Mesodermal cell (in vitro differentiated cells): ENCODE measurements around the gene GABBR1.
"Not testable (repeated sequence)": the region's sequence is repeated elsewhere in the genome, so short reads cannot be mapped to it uniquely, and the experiment has no call there.

ENCODE experiments used
- H3K27ac ChIP-seq: 2 replicates; pipeline ENCODE4 v1.7.0; 2013; ENCODE audit warnings: mild to moderate bottlenecking, low read depth, low read length, moderate library complexity; ENCODE audit not compliant: severe bottlenecking
- H3K36me3 ChIP-seq: 2 replicates; pipeline ENCODE4 v1.7.1; 2013; ENCODE audit warnings: mild to moderate bottlenecking, low read length, moderate library complexity; ENCODE audit not compliant: control insufficient read depth, insufficient read depth
- H3K4me1 ChIP-seq: one replicate; pipeline ENCODE4 v1.7.1; 2013; ENCODE audit warnings: mild to moderate bottlenecking, low read length; ENCODE audit not compliant: insufficient read depth, control insufficient read depth, poor library complexity, severe bottlenecking
- H3K4me3 ChIP-seq: 2 replicates; pipeline ENCODE4 v1.7.0; 2013; ENCODE audit warnings: low read length, control low read depth, mild to moderate bottlenecking; ENCODE audit not compliant: insufficient read depth, poor library complexity, severe bottlenecking; ENCODE audit errors: extremely low read depth
- H3K9me3 ChIP-seq: 2 replicates; pipeline ENCODE4 v1.7.1; 2013; ENCODE audit warnings: mild to moderate bottlenecking, low read length, moderate library complexity; ENCODE audit not compliant: control insufficient read depth
- WGBS, 2 experiments: methylation state at CpG; one replicate each; pipeline ENCODE4 v1.1.5; 2013; ENCODE audit warnings: missing lambda C conversion rate in 2 of 2; ENCODE audit not compliant: insufficient coverage in 2 of 2; 5-methylcytosine and 5-hydroxymethylcytosine counted together

GABBR1 gene

DNA sequence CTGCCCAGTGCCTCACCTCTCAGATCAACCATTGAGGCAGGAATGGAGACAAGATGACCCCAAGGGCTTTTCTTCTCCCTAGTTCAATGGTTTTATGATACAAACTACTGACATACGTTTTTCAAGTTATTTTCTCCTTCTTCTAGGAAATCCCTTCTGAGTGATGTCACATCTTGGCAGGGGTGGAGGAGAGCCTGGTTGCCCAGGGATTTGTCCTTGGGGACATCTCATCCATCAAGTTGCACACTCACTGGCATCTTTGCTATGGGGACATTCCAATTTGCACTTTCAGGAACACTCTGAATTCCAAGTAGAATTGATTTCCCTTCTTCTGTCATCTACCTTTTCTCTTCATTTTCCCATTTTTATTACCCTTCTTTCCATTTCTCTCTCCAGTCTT is 38.0 kb upstream of the GABBR1 start:
- H3K36me3 ChIP-seq, result no peaks in the 10 kb centered on the region
- H3K9me3 ChIP-seq, result no peaks in the 10 kb centered on the region
- H3K4me3 ChIP-seq, result no peak overlapping the region
- no CpG with 5 or more reads among the region's 1 CpG for WGBS, 2 experiments
- no peak overlapping the region for H3K27ac ChIP-seq
- peaks cover 16% of the 10 kb centered on the region for H3K4me1 ChIP-seq

DNA sequence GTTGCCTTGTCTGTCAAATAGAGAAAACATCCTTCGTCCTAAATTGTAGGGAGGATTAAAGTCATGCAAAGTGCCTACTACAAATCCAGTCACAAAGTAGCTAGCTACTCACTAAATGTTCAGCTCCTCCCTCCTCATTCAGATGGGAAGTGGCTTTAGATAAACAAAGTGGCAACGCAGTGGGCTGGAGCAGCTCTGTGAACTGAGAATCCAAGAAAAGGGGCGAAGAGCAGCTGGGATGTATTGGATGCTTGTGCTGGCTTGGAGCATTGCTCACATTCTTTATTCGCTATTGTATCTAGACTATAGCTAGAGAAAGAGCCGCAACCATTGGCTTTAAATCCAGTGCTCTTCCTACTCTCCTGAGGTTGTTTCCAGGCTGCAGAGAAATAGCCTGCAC is 34.2 kb upstream of the GABBR1 start:
- H3K27ac ChIP-seq, result no peak overlapping the region
- 10% methylated on average over 2 of the region's 5 CpGs; no CpG with 5 or more reads in 1 of the 2 experiments for WGBS, 2 experiments
- H3K4me3 ChIP-seq, result no peak overlapping the region

DNA sequence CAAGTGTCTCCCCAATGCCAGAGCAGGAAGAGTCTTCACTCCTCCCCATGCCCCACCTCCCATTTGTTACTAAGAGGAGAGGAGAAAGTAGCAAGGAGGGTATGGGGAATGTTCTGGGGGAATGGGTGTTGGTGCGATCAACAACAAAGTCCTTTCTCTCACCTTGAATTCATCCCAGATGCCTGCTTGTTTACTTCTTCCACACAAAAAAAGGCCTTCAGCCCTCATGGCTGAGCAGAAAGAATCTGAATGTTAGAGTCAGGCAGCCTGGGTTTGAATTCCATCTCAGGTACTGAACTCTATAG is 33.8 kb upstream of the GABBR1 start:
- Histone ChIP-seq H3K27ac (no peak overlapping the region), H3K36me3 (no peaks in the 10 kb centered on the region)
- no CpG with 5 or more reads among the region's 1 CpG for WGBS, 2 experiments

More for the DNA sequence above, 34.2 kb upstream of the GABBR1 start:
- Histone ChIP-seq H3K36me3 (no peaks in the 10 kb centered on the region), H3K4me1 (peaks cover 20% of the 10 kb centered on the region), H3K9me3 (no peaks in the 10 kb centered on the region)

GRCh38 chr6:29665942-29666825 is 33.2 kb upstream of the GABBR1 start:
- H3K36me3 ChIP-seq, result no peaks in the 10 kb centered on the region
- H3K27ac ChIP-seq, result no peak overlapping the region
- 24 to 32% methylated on average over 2 to 3 of the region's 8 CpGs for WGBS, 2 experiments
- H3K4me3 ChIP-seq, result no peak overlapping the region
- H3K4me1 ChIP-seq, result peaks cover 20% of the 10 kb centered on the region
- no peaks in the 10 kb centered on the region for H3K9me3 ChIP-seq

More for the DNA sequence above, 33.8 kb upstream of the GABBR1 start:
- no peak overlapping the region for H3K4me3 ChIP-seq
- H3K4me1 ChIP-seq, result peaks cover 20% of the 10 kb centered on the region
- no peaks in the 10 kb centered on the region for H3K9me3 ChIP-seq

DNA sequence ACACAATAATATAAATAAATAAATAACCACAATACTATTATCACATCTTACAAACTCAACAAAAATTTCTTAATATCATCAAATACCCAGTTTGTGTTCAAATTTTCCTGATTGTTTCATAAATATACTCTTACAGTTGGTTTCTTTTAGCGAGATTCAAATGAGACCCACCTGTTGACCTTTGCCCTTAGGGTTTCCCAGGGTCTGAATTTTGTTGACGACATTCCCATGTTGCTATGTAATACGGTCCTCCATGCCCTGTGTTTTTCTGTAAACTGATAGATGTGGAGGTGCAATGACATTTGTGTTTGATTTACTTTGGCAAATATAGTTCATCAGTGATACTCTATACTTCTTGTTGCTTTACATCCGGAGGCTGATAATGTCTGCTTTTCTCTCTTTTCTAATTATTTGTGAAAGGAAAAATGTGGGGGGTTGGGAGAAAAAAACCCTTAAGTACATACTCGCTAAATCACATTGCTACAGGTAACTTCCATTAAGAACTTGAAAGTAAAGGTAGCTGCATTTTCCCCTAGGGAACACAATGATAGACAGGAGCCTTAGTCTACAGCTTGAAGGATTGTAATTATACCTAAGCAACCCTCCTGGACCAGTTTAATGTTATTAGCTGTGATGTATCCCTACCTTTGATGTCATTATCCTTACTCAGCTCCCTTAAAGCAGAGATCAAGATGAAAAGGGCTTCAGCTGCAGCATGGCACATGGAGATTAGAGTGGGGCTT is 30.5 kb upstream of the GABBR1 start:
- H3K27ac ChIP-seq, result no peak overlapping the region
- H3K9me3 ChIP-seq, result no peaks in the 10 kb centered on the region
- 63% methylated on average over 2 of the region's 5 CpGs; no CpG with 5 or more reads in 1 of the 2 experiments for WGBS, 2 experiments
- no peaks in the 10 kb centered on the region for H3K36me3 ChIP-seq
- H3K4me1 ChIP-seq, result peaks cover 19% of the 10 kb centered on the region
- no peak overlapping the region for H3K4me3 ChIP-seq

DNA sequence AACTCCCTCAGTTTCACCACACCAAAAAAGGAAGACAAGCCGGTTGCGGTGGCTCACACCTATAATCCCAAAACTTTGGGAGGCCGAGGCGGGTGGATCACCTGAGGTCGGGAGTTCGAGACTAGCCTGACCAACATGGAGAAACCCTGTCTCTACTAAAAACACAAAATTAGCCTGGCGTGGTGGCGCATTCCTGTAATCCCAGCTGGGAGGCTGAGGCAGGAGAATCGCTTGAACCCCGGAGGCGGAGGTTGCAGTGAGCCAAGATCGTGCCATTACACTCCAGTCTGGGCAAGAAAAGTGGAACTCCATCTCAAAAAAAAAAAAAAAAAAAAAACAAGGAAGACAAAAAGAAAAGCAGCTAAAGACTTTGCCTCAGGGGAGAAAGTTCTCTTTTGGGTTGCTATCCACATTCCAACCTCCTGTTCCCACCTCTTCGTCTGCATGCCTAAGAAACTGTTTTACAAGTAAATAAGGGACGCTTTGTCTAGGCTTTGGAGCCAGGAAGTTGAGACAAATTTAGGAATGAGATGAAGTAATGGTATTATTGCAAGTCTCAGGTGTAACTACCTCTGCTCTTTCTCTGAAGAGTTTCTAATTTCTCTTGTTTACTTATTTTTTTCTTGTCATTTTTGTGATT is 28.6 kb upstream of the GABBR1 start:
- not testable (repeated sequence) for H3K4me3 ChIP-seq, H3K27ac ChIP-seq, H3K36me3 ChIP-seq, H3K9me3 ChIP-seq
- H3K4me1 ChIP-seq, result peaks cover 14% of the 10 kb centered on the region
- 30 to 46% methylated on average over 4 to 11 of the region's 14 CpGs for WGBS, 2 experiments

DNA sequence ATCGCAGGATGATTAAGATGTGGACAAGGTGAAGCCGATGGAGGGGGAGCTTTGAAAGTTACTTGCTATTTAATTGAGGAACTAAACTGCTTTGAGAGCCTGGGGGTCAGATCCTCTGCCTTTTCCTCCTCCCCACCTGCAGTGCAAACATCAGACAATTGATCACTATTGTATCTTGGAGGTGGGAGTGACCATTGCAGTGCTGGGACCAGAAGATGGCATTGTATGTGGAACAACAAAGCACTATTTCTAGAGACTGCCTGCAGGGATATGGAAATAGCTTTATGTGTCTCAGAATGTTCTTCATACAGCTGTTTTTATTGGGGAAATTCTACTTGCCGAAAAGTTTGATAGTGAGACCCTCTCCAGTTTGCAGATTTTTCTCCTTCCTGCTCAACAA is 28.1 kb upstream of the GABBR1 start:
- Histone ChIP-seq H3K4me3 (no peak overlapping the region), H3K9me3 (no peaks in the 10 kb centered on the region), H3K4me1 (peaks cover 13% of the 10 kb centered on the region), H3K27ac (no peak overlapping the region), H3K36me3 (no peaks in the 10 kb centered on the region)
- 81 to 92% methylated on average over 2 of the region's 3 CpGs for WGBS, 2 experiments

- no peak within 1 kb of the TSS for H3K4me3 ChIP-seq
- 86 to 91% methylated on average over 3 to 4 of the region's 4 CpGs for WGBS, 2 experiments
Observed at GRCh38 chr6:29656798-29657197, 23.8 kb upstream of the GABBR1 start, which contains the start of gene MOG. Gene MOG, plus strand, starts transcription at chr6:29657092. Its CDS starts 118 bp downstream, at chr6:29657210.

DNA sequence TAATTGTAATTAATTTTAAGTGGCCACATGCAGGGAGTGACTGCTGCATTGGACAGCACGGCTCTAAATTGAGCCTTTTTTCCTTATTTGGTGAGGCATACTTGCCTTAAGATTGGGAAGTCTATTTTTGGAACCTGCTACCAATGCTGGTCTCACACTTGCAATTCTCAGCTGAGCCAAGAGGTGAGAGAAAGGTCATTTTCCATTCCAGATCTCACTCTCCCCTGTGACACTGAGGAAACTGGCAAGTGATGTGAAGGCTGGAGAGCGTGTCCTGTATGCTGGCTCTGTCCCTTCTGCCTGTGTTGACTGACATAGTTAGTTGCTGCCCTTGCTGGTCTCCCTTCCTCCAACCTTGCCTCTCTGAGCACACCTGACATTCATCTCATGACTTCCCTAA is 23.2 kb upstream of the GABBR1 start:
- Histone ChIP-seq H3K36me3 (no peaks in the 10 kb centered on the region), H3K9me3 (no peaks in the 10 kb centered on the region), H3K4me1 (peaks cover 9% of the 10 kb centered on the region), H3K27ac (no peak overlapping the region), H3K4me3 (no peak overlapping the region)
- 78 to 82% methylated on average over 1 of the region's 2 CpGs for WGBS, 2 experiments

More at GRCh38 chr6:29656798-29657197, 23.8 kb upstream of the GABBR1 start, which contains the start of gene MOG:
- H3K4me1 ChIP-seq, result peaks cover 9% of the 10 kb centered on the region
- no peak within 1 kb of the TSS for H3K27ac ChIP-seq
- no peaks in the 10 kb centered on the region for H3K36me3 ChIP-seq
- no peaks in the 10 kb centered on the region for H3K9me3 ChIP-seq

- Histone ChIP-seq H3K27ac (no peak overlapping the region), H3K9me3 (no peaks in the 10 kb centered on the region), H3K4me1 (peaks cover 9% of the 10 kb centered on the region), H3K36me3 (no peaks in the 10 kb centered on the region), H3K4me3 (no peak overlapping the region)
- WGBS, 2 experiments, result 77 to 89% methylated on average over 5 of the region's 6 CpGs
Observed at GRCh38 chr6:29655658-29656057, 22.7 kb upstream of the GABBR1 start.
